CD4-positive, alpha-beta T cell treated with Interleukin-4 for 4 hours (primary cell): ENCODE results near the gene PCDHGA12.
"Not testable (repeated sequence)": the region's sequence is repeated elsewhere in the genome, so short reads cannot be mapped to it uniquely, and the experiment has no call there.

ENCODE experiments used
- DNase-seq: peaks from one replicate; pipeline ENCODE4 v3.0.0-alpha.2; 2020

Gene PCDHGA12

GRCh38 chr5:141409598-141410306 lies 20.6 kb upstream of the PCDHGA12 start:
- DNase-seq, result no peak

- DNase-seq, result no peak
These were observed 18.7 kb upstream of the PCDHGA12 start for GRCh38 chr5:141411575-141411974.

- peak; percentile 58 for DNase-seq
These were observed 17.3 kb upstream of the PCDHGA12 start, which contains the start of gene PCDHGA10 for GRCh38 chr5:141412854-141413539. Gene PCDHGA10, plus strand, starts transcription at chr5:141412987. Its CDS starts 189 bp downstream, at chr5:141413176.

GRCh38 chr5:141413540-141414069 lies 16.7 kb upstream of the PCDHGA12 start:
- no peak for DNase-seq

GRCh38 chr5:141414548-141415274 lies 15.6 kb upstream of the PCDHGA12 start:
- not testable (repeated sequence) for DNase-seq

GRCh38 chr5:141415275-141415618 lies 15.1 kb upstream of the PCDHGA12 start:
- not testable (repeated sequence) for DNase-seq

GRCh38 chr5:141417494-141418172 lies 12.7 kb upstream of the PCDHGA12 start, which contains the start of gene PCDHGB7:
Gene PCDHGB7, plus strand, starts transcription at chr5:141417677. Its CDS starts 183 bp downstream, at chr5:141417860.
- DNase-seq, result peak; percentile 36

- DNase-seq, result no peak
These were observed 11.0 kb upstream of the PCDHGA12 start for GRCh38 chr5:141419074-141419880.

- peak; percentile 44 for DNase-seq
These were observed 9.3 kb upstream of the PCDHGA12 start, which contains the start of gene PCDHGA11 for GRCh38 chr5:141420855-141421488. Gene PCDHGA11, plus strand, starts transcription at chr5:141421051. Its CDS starts 177 bp downstream, at chr5:141421228.

- no peak for DNase-seq
These were observed 8.8 kb upstream of the PCDHGA12 start for GRCh38 chr5:141421489-141421855.

- DNase-seq, result no peak
These were observed 7.5 kb upstream of the PCDHGA12 start for GRCh38 chr5:141422742-141423291.

- no peak for DNase-seq
These were observed 2.4 kb upstream of the PCDHGA12 start for GRCh38 chr5:141427783-141428426.

- DNase-seq, result no peak
These were observed 979 bp downstream of the PCDHGA12 start for GRCh38 chr5:141431286-141431685.

- DNase-seq, result not testable (repeated sequence)
These were observed 2.0 kb downstream of the PCDHGA12 start for GRCh38 chr5:141432308-141432707.

- DNase-seq, result not testable (repeated sequence)
These were observed 2.4 kb downstream of the PCDHGA12 start for GRCh38 chr5:141432726-141433125.

GRCh38 chr5:141434006-141434405 lies 3.7 kb downstream of the PCDHGA12 start:
- DNase-seq, result no peak

GRCh38 chr5:141437221-141437620 lies 6.9 kb downstream of the PCDHGA12 start:
- DNase-seq, result no peak

- no peak for DNase-seq
These were observed 9.3 kb downstream of the PCDHGA12 start for GRCh38 chr5:141439411-141440141.

GRCh38 chr5:141440341-141440740 lies 10.0 kb downstream of the PCDHGA12 start:
- no peak for DNase-seq
